ENCODE measurements around the gene NRM.
A peak's percentile ranks its signal among the peaks of the same experiment; 100 is the strongest.
"Not testable (repeated sequence)": the region's sequence is repeated elsewhere in the genome, so short reads cannot be mapped to it uniquely, and the experiment has no call there.

Gene NRM

GRCh38 chr6:30690403-30691207, at the start of gene NRM:
Gene NRM, minus strand, starts transcription at chr6:30690984. Its CDS starts 10 bp downstream, at chr6:30690974.
- DNase-seq (ENCODE audit: extremely low spot score, insufficient read length, low read depth): peak; percentile 67
- FAIRE-seq: peak; percentile 77

GRCh38 chr6:30740540-30740870, 49.7 kb upstream of the NRM start:
- DNase-seq (ENCODE audit: extremely low spot score, insufficient read length, low read depth) (no peak), FAIRE-seq (no peak)

- FAIRE-seq (no peak), DNase-seq (ENCODE audit: extremely low spot score, insufficient read length, low read depth) (no peak)
Measured at GRCh38 chr6:30738532-30738931, 47.7 kb upstream of the NRM start.

GRCh38 chr6:30735668-30736314, 45.0 kb upstream of the NRM start:
- DNase-seq (ENCODE audit: extremely low spot score, insufficient read length, low read depth) (no peak), FAIRE-seq (peak; percentile 50)

GRCh38 chr6:30732237-30732943, 41.6 kb upstream of the NRM start:
- no peak for DNase-seq (ENCODE audit: extremely low spot score, insufficient read length, low read depth)
- no peak for FAIRE-seq

- DNase-seq (ENCODE audit: extremely low spot score, insufficient read length, low read depth) (no peak), FAIRE-seq (peak; percentile 84)
Measured at GRCh38 chr6:30730601-30731435, 40.0 kb upstream of the NRM start.

GRCh38 chr6:30727920-30728553, 37.3 kb upstream of the NRM start:
- FAIRE-seq (no peak), DNase-seq (ENCODE audit: extremely low spot score, insufficient read length, low read depth) (no peak)

- DNase-seq (ENCODE audit: extremely low spot score, insufficient read length, low read depth) (no peak), FAIRE-seq (no peak)
Measured at GRCh38 chr6:30726506-30727413, 36.0 kb upstream of the NRM start.

- DNase-seq (ENCODE audit: extremely low spot score, insufficient read length, low read depth): no peak
- FAIRE-seq: no peak
Measured at GRCh38 chr6:30725713-30726505, 35.1 kb upstream of the NRM start.

- DNase-seq (ENCODE audit: extremely low spot score, insufficient read length, low read depth) (no peak), FAIRE-seq (no peak)
Measured at GRCh38 chr6:30724906-30725667, 34.3 kb upstream of the NRM start.

GRCh38 chr6:30723843-30724741, 33.3 kb upstream of the NRM start:
- FAIRE-seq; DNase-seq (ENCODE audit: extremely low spot score, insufficient read length, low read depth): not testable (repeated sequence)

- DNase-seq (ENCODE audit: extremely low spot score, insufficient read length, low read depth): not testable (repeated sequence)
Measured at GRCh38 chr6:30723159-30723842, 32.5 kb upstream of the NRM start.

GRCh38 chr6:30722280-30723112, 31.7 kb upstream of the NRM start:
- FAIRE-seq (peak; percentile 80), DNase-seq (ENCODE audit: extremely low spot score, insufficient read length, low read depth) (no peak)

More at GRCh38 chr6:30723159-30723842, 32.5 kb upstream of the NRM start:
- not testable (repeated sequence) for FAIRE-seq

- FAIRE-seq; DNase-seq (ENCODE audit: extremely low spot score, insufficient read length, low read depth): not testable (repeated sequence)
Measured at GRCh38 chr6:30722025-30722279, 31.2 kb upstream of the NRM start.
